Endothelial cell of umbilical vein (primary cell): ENCODE results near the gene KLHL10. TPM values are rescaled to one million over a fixed set of nuclear protein-coding genes. Genes with fewer than 3 reads are reported as not detected.

Experiments used
- BruUV-seq: library from RNA; stranded (reverse); fragments of 400-500 nt; replicated peaks from 2 replicates; lab custom pipeline; 2021; lab: Mats Ljungman, UMichigan
- CTCF ChIA-PET: fragments of 300-600, 350-600 bp; sonication (Branson Sonifier 250); formaldehyde crosslinking; loops from one replicate; lab custom pipeline; 2021; ENCODE audit warnings: antibody characterized with exemption, inconsistent platforms; lab: Charles Lee
- POLR2A ChIA-PET: fragments of 300-600, 350-600 bp; sonication (Branson Sonifier 250); formaldehyde crosslinking; loops from one replicate; lab custom pipeline; 2021; ENCODE audit warnings: antibody characterized with exemption, inconsistent platforms; lab: Charles Lee
- DNase-seq: peaks from one replicate; pipeline ENCODE4 v3.0.0-alpha.2; 2011; ENCODE audit warnings: low read depth, low spot score
- FAIRE-seq: peaks from 2 replicates; lab custom pipeline; 2011; peaks lifted over from hg19 to GRCh38; lab: Jason Lieb, UNC
- H2AFZ ChIP-seq: 2 replicates; pipeline ENCODE4 v1.6.0; 2012; ENCODE audit warnings: low read depth, low read length, control low read depth, inconsistent platforms
- H3K27ac ChIP-seq: 2 replicates; pipeline ENCODE4 v1.5.1; 2011; ENCODE audit warnings: low read depth, mild to moderate bottlenecking, control low read depth, low read length, moderate library complexity; ENCODE audit not compliant: insufficient read depth
- H3K27me3 ChIP-seq, 2 experiments: 2 replicates each; pipeline versions ENCODE4 v1.6.0 to v1.6.1; 2011; ENCODE audit warnings: low read length in 2 of 2, mixed read lengths in 1 of 2; ENCODE audit not compliant: control insufficient read depth in 2 of 2, insufficient read depth in 2 of 2
- H3K36me3 ChIP-seq, 2 experiments: 2 replicates in 1 of 2; 3 replicates in 1 of 2; pipeline ENCODE4 v1.5.1; 2011; ENCODE audit warnings: low read length in 2 of 2, mild to moderate bottlenecking in 1 of 2, moderate library complexity in 1 of 2; ENCODE audit not compliant: control insufficient read depth in 2 of 2, insufficient read depth in 2 of 2; ENCODE audit errors: extremely low read depth in 1 of 2
- H3K4me1 ChIP-seq: 3 replicates; pipeline ENCODE4 v1.5.1; 2011; ENCODE audit warnings: mild to moderate bottlenecking, low read length; ENCODE audit not compliant: control insufficient read depth, insufficient read depth; ENCODE audit errors: extremely low read depth
- H3K4me2 ChIP-seq: 2 replicates; pipeline ENCODE4 v1.6.1; 2011; ENCODE audit warnings: low read length, control low read depth, mixed read lengths; ENCODE audit not compliant: insufficient read depth
- H3K4me3 ChIP-seq, 3 experiments: fragments of 200-600 bp in 1 of 3; sonication (generic), shearing (Covaris generic) in 1 of 3; replicated peaks in 1 of 3; 2 replicates each; pipeline ENCODE4 v1.5.1; 2011 to 2016; ENCODE audit warnings: control low read depth in 3 of 3, low read length in 3 of 3, mild to moderate bottlenecking in 2 of 3, inconsistent platforms in 1 of 3, low read depth in 1 of 3, moderate library complexity in 1 of 3; ENCODE audit not compliant: insufficient read depth in 1 of 3
- H3K79me2 ChIP-seq: 2 replicates; pipeline ENCODE4 v1.6.0; 2012; ENCODE audit warnings: low read length, inconsistent platforms; ENCODE audit not compliant: control insufficient read depth, insufficient read depth
- H3K9ac ChIP-seq: replicated peaks from 2 replicates; pipeline ENCODE3; 2011; ENCODE audit warnings: low read length, control low read depth; ENCODE audit not compliant: insufficient read depth; ENCODE audit errors: extremely low read depth
- H3K9me1 ChIP-seq: replicated peaks from 3 replicates; pipeline ENCODE4 v1.6.0; 2011; ENCODE audit warnings: mild to moderate bottlenecking, low read length; ENCODE audit not compliant: control insufficient read depth, insufficient read depth; ENCODE audit errors: extremely low read depth
- H3K9me3 ChIP-seq: replicated peaks from 2 replicates; pipeline ENCODE4 v1.5.1; 2012; ENCODE audit warnings: low read length, inconsistent platforms; ENCODE audit not compliant: control insufficient read depth, insufficient read depth
- H4K20me1 ChIP-seq: replicated peaks from 2 replicates; pipeline ENCODE3; 2011; ENCODE audit warnings: mild to moderate bottlenecking, low read length; ENCODE audit not compliant: control insufficient read depth, insufficient read depth; ENCODE audit errors: extremely low read depth
- CTCF ChIP-seq, 2 donors: IDR thresholded peaks; 1 replicate in 1 of 2; 2 replicates in 1 of 2; pipeline ENCODE4 v1.5.1; 2011; ENCODE audit warnings: low read length in 2 of 2, mild to moderate bottlenecking in 2 of 2, moderate library complexity in 2 of 2, control low read depth in 1 of 2, inconsistent platforms in 1 of 2, low read depth in 1 of 2; ENCODE audit not compliant: insufficient read depth in 1 of 2; ENCODE audit errors: extremely low read depth in 1 of 2
- EZH2 ChIP-seq: IDR thresholded peaks from 2 replicates; pipeline ENCODE4 v1.6.1; 2012; ENCODE audit warnings: borderline replicate concordance, low read depth, mild to moderate bottlenecking, moderate library complexity, low read length, inconsistent platforms; ENCODE audit not compliant: severe bottlenecking
- FOS ChIP-seq: IDR thresholded peaks from 2 replicates; pipeline ENCODE4 v1.6.1; 2011; ENCODE audit warnings: mild to moderate bottlenecking, low read length, moderate library complexity, borderline replicate concordance; ENCODE audit not compliant: insufficient read depth
- GATA2 ChIP-seq: IDR thresholded peaks from 2 replicates; pipeline ENCODE4 v1.7.0; 2011; ENCODE audit warnings: low read depth, mild to moderate bottlenecking, moderate library complexity, mixed read lengths, low read length; ENCODE audit not compliant: insufficient read length, insufficient read depth
- JUN ChIP-seq: IDR thresholded peaks from 2 replicates; pipeline ENCODE4 v1.6.1; 2011; ENCODE audit warnings: borderline replicate concordance, low read depth; ENCODE audit not compliant: insufficient read length, insufficient read depth
- MAX ChIP-seq: IDR thresholded peaks from 2 replicates; pipeline ENCODE4 v1.6.1; 2011; ENCODE audit not compliant: insufficient read depth, insufficient read length
- MYC ChIP-seq: IDR thresholded peaks from one replicate; pipeline ENCODE4 v1.6.1; 2011; ENCODE audit warnings: mild to moderate bottlenecking, low read depth, low read length
- POLR2A ChIP-seq: IDR thresholded peaks from 2 replicates; pipeline ENCODE4 v1.6.1; 2012; ENCODE audit warnings: low read depth, mild to moderate bottlenecking, control low read depth, low read length
- POLR2AphosphoS5 ChIP-seq: IDR thresholded peaks from 2 replicates; pipeline ENCODE4 v1.6.1; 2012; ENCODE audit warnings: low read depth, mild to moderate bottlenecking, control low read depth, low read length, moderate library complexity; ENCODE audit not compliant: insufficient read depth
- dilution Hi-C: fragments of 300-500 bp; cut with MboI; formaldehyde crosslinking; loops from one replicate; pipeline ENCODE4 v1.15.0; 2019; ENCODE audit warnings: low sequenced_read_pairs; ENCODE audit not compliant: extremely low pct_ligation_motif_present
- intact Hi-C: fragments of 100-400 bp; cut with micrococcal nuclease; formaldehyde crosslinking; loops from one replicate; pipeline ENCODE4 v1.10.0; 2022
- polyA plus RNA-seq, 4 experiments: library from polyadenylated mRNA; depleted of rRNA in 3 of 4; stranded (reverse) in 3 of 4; unstranded in 1 of 4; fragments of >200 nt; gene quantifications; 2 replicates each; pipeline versions ENCODE4 v1.2.1 to v1.2.3, GENCODE V29; 2011 to 2012; ENCODE audit warnings: missing spikeins in 1 of 4
- total RNA-seq: library from RNA; stranded (reverse); gene quantifications from 2 replicates; pipeline ENCODE4 v1.2.3, GENCODE V29; 2021

Gene KLHL10
- total and polyA plus RNA-seq, 2 donors (not counting 3 experiments of a cell fraction or from before 2014, with no cell fraction given): 0.10 TPM; not detected in 1

- no peaks in the 10 kb centered on the region for H4K20me1 ChIP-seq
- H3K4me2 ChIP-seq: no peak overlapping the region
- H3K4me1 ChIP-seq: peaks cover 8% of the 10 kb centered on the region
- no TSS peak for BruUV-seq
- H3K36me3 ChIP-seq: peaks cover 0 to 2% of the 10 kb centered on the region in 2 experiments
- H3K9me3 ChIP-seq: no peaks in the 10 kb centered on the region
- no peak overlapping the region for H3K9ac ChIP-seq
- CTCF ChIA-PET: interaction anchor here (1.1 to 9.8 kb wide), 9 partner anchors 17 to 66 kb away, joined by 3 to 98 read pairs (median 23); partner anchors contain the start of gene JUP
- dilution Hi-C loops (loop anchor here (10.0 kb wide), 1 partner anchor 59 kb away; no protein-coding TSS in a partner anchor), intact Hi-C loops (no loop called here)
- no peak overlapping the region for H3K27ac ChIP-seq
- no peak overlapping the region for H3K4me3 ChIP-seq
- H2AFZ ChIP-seq: no peak overlapping the region
- H3K79me2 ChIP-seq: no peaks in the 10 kb centered on the region
- FAIRE-seq: no peak
- H3K27me3 ChIP-seq: no peaks in the 10 kb centered on the region
- H3K9me1 ChIP-seq: no peaks in the 10 kb centered on the region
- TF ChIP-seq POLR2AphosphoS5: no peak
- no peak for TF ChIP-seq POLR2A
- no peak for TF ChIP-seq FOS
- TF ChIP-seq MYC: no peak
- TF ChIP-seq EZH2: no peak
- TF ChIP-seq CTCF (IDR thresholded peaks at IDR 0.05; ENCODE audit: extremely low read depth in 1 of 2, insufficient read depth in 1 of 2, low read depth in 1 of 2, low read length in 2 of 2): no peak
- TF ChIP-seq MAX: no peak
- TF ChIP-seq JUN: no peak
- no peak for TF ChIP-seq GATA2
- POLR2A ChIA-PET: interaction anchor here (0.6 kb wide), 1 partner anchor 49 kb away, joined by 3 read pairs; no protein-coding TSS in a partner anchor
- no peak for DNase-seq
Observed at GRCh38 chr17:41803049-41804020, 34.3 kb upstream of the KLHL10 start.
